D721Med (cell line): ENCODE results near the gene TTC7B.

Experiments used
- DNase-seq: peaks from one replicate; pipeline ENCODE4 v3.0.0; 2011; ENCODE audit warnings: low spot score; ENCODE audit not compliant: insufficient read length
- FAIRE-seq: peaks from 2 replicates; lab custom pipeline; 2011; peaks lifted over from hg19 to GRCh38; lab: Jason Lieb, UNC
- TF ChIP-seq, protein P1 (sequence below): IDR thresholded peaks from 2 replicates; pipeline ENCODE4 v1.5.1; 2012; ENCODE audit warnings: mild to moderate bottlenecking, control low read depth; ENCODE audit not compliant: insufficient read depth; ENCODE audit errors: missing control alignments

The TTC7B gene

DNA sequence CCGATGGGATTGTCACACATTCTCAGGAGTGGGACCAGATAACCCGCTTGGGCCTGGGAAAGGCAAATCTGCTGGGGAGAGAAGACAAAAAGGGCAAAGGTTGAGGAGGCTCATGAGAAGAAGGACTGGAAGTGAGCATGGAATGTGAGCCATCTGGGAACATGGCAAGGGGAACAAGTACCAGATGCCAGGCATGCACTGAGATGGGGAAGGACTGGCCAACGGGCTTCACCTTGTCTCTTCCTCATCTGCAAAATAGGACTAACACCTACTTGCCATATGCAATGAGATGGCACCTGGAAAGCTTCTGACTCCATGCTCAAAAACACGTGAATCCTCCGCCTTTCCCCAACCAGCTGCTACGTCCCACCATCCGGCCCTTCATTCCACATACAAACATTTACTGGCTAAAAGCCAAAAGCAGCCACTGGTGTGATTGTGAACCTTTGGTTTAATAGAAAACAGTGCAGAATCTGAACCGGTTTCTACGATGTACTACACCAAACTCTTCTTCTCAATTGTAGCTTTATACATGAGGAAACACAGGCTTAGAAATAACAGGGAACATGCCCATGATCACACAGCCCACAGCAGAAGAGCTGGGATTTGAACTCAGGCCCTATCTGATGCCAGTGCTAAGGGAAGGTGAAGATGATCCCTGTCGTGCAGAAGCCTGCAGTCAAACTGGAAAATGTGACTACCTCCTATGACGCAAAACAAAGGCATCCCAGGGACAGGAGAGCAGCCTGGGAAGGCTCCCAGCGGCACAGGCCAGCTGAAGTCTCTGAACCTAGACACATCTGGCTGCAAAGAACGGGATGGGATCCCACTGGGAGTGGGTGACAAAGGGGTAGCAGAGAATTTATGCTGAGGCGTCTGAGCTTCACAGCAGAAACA, 112.1 kb downstream of the TTC7B start:
- DNase-seq (no peak), FAIRE-seq (no peak)

DNA sequence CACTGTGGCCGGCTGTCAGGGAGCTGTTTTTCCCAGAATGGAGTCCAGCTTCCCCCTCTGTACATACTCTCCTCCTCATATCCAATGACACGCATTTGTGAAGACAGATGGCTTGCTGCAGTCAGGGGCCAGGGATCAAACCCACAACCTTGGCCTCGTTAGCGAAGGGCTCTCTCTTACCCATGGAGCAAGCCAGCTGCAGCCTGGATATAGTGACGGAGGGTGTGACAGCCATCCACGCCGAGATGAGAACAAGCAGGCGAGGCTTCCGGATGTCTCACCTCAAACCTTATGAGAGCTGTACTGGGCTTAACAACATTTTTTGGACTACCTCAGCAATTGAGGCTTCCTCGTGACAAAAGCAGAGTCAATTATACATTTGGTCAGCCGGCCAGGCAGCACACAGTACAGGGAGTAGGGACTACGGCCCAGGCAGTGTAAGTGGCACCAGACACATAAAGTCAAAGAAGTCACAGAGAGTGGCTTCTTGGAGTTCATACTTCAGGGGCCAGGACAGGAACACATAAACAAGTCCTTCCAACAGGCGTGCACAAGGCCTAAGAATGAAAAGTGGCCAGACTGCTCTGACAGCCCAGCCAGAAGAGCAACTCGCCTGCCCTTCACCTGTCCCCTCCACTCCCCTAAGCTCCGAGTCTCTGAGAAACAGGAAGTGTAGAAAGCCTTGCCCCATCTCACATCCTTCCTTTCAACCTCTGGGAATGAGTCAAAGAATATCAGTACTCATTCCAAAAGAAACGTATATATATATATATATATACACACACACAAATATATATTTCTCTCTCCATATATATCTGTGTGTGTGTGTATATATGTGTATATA, 115.1 kb downstream of the TTC7B start:
- no peak for DNase-seq
- FAIRE-seq, result no peak

More for the DNA sequence above, 112.1 kb downstream of the TTC7B start:
- TF ChIP-seq, protein P1, sequence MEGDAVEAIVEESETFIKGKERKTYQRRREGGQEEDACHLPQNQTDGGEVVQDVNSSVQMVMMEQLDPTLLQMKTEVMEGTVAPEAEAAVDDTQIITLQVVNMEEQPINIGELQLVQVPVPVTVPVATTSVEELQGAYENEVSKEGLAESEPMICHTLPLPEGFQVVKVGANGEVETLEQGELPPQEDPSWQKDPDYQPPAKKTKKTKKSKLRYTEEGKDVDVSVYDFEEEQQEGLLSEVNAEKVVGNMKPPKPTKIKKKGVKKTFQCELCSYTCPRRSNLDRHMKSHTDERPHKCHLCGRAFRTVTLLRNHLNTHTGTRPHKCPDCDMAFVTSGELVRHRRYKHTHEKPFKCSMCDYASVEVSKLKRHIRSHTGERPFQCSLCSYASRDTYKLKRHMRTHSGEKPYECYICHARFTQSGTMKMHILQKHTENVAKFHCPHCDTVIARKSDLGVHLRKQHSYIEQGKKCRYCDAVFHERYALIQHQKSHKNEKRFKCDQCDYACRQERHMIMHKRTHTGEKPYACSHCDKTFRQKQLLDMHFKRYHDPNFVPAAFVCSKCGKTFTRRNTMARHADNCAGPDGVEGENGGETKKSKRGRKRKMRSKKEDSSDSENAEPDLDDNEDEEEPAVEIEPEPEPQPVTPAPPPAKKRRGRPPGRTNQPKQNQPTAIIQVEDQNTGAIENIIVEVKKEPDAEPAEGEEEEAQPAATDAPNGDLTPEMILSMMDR, result no peak

DNA sequence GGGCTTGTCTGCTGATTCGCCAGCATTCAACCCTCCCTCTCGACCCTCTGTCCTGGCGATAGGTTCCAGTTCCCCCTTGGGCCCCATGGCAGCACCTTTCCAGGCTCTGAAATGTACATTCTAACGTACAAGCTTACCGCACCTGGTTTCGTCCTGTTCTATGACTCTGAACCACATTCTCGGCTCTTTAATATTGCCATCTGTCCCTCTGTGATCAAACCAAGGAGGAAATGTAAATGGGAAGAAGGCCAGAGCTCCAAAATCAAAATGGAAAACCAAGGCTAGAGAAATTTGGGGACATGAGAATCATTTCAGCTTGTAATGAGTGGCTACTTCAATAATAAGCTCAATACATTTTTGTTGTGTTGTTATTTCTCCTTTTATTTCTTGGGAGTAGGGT, 117.2 kb downstream of the TTC7B start:
- no peak for DNase-seq
- TF ChIP-seq, protein P1, result no peak
- no peak for FAIRE-seq

More for the DNA sequence above, 115.1 kb downstream of the TTC7B start:
- TF ChIP-seq, protein P1, result no peak

DNA sequence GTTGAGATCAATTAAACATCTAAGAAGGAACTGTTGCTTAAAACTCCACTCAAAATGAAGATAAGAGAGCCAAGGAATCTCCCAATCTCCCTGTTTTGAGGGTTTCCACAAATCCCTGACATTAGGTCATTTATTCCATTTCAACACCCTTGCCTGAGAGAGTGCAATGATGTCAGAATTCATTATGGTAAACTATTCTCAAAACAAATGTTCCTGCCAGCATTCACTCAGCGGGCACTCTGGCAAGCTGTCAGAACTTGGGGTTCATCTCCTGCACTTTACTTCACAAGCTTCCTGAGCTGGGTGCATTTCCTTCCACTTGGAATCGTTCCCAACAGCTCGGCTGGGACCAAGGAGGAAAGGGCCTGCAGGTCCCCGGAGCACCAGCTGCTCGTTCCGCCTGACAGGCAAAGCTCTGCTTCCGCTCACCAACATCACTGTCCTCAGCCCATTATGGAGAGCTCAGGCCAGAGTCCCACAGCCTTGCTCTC, 117.8 kb downstream of the TTC7B start:
- DNase-seq (no peak), FAIRE-seq (no peak)
- TF ChIP-seq, protein P1, result no peak

DNA sequence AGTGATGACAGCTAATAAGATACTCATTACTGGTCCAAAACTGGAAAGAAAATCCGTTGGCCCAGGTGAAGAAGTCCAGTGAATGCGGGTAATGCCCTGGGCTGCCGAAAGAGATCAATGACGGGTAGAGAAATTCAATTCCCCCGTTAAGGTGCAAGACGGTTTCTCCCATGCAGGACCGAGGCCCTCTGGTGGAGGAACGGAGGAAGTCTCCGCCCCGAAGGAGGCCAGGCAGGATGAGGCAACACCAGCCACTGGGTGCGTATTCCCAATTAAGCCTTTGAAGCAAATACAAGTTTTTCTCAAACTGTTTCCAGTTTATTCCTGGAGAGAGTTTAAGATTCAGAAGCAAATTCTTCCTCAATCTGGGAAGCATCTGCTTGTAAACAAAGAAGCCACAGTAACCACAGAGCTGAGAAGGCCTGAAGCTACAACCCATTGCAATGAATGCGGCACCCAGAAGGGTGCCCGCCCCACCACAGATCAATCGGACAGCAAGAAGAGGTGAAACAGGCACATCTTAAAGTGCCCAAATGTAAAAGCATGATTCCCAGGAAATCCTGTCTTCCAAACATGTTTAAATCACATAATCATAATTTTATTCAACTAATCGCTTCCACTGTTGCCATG, 118.5 kb downstream of the TTC7B start:
- peak; percentile 24 for DNase-seq
- FAIRE-seq, result peak; percentile 48
- TF ChIP-seq, protein P1, result peak; percentile 90

DNA sequence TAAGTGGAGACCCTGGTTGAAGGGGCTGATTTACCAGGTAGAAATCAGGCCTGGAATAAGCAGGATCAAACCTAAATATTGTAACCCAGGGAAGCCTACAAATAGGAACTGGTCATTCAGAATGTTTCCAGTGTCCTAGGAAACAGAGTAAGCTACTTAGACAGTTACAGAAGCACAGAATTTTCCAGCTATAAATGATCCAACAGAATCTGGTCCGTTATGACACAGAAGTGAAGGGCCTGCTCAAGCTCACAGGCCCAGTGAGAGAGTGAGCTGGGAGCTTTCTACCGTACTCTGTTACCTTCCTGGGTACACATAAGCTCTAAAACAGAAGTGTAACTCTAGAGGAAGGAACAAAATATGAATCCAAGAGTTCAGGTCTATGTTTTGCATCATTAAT, 119.1 kb downstream of the TTC7B start:
- no peak for DNase-seq
- TF ChIP-seq, protein P1, result no peak
- no peak for FAIRE-seq
